GM20000 (cell line): ENCODE measurements around the gene FRS3.
A peak's percentile ranks its signal among the peaks of the same experiment; 100 is the strongest.

ENCODE experiments used
- DNase-seq: peaks from one replicate; pipeline ENCODE4 v3.0.0; 2012; ENCODE audit warnings: low spot score
- CTCF ChIP-seq: IDR thresholded peaks from 2 replicates; pipeline ENCODE4 v1.5.1; 2012; ENCODE audit warnings: mild to moderate bottlenecking, control low read depth; ENCODE audit errors: extremely low read depth, missing control alignments

FRS3 gene

GRCh38 chr6:41784581-41785171 is 5.0 kb upstream of the FRS3 start:
- TF ChIP-seq CTCF: no peak
- no peak for DNase-seq

GRCh38 chr6:41783106-41783780 is 3.5 kb upstream of the FRS3 start:
- TF ChIP-seq CTCF: no peak

GRCh38 chr6:41781366-41781730 is 1.6 kb upstream of the FRS3 start:
- no peak for DNase-seq
- TF ChIP-seq CTCF: no peak

More at GRCh38 chr6:41783106-41783780, 3.5 kb upstream of the FRS3 start:
- no peak for DNase-seq

GRCh38 chr6:41780551-41781365 is 1.1 kb upstream of the FRS3 start, which contains the start of gene PRICKLE4:
TSS of gene PRICKLE4 (plus strand) at chr6:41780782. CDS start at chr6:41783474, 2,692 bp downstream.
- TF ChIP-seq CTCF: no peak
- peak; percentile 39 for DNase-seq

- TF ChIP-seq CTCF: no peak
- DNase-seq: no peak
Observed at GRCh38 chr6:41779336-41779735, 364 bp downstream of the FRS3 start.

- DNase-seq: no peak
- no peak for TF ChIP-seq CTCF
Observed at GRCh38 chr6:41778895-41779294, 805 bp downstream of the FRS3 start.
